Measurements from ENCODE around the gene GAB4.

Gene GAB4

GRCh38 chr22:16987822-16988221 is 20.2 kb downstream of the GAB4 start:
- no peak for DNase-seq (ENCODE audit: low read depth)

GRCh38 chr22:16975155-16975885 is 32.7 kb downstream of the GAB4 start:
- no peak for DNase-seq (ENCODE audit: low read depth)

- DNase-seq (ENCODE audit: low read depth): no peak
Measured at GRCh38 chr22:16974298-16975084, 33.5 kb downstream of the GAB4 start.

- DNase-seq (ENCODE audit: low read depth): no peak
Measured at GRCh38 chr22:16973591-16974297, 34.3 kb downstream of the GAB4 start.

- no peak for DNase-seq (ENCODE audit: low read depth)
Measured at GRCh38 chr22:16972311-16972710, 35.7 kb downstream of the GAB4 start.

- DNase-seq (ENCODE audit: low read depth): no peak
Measured at GRCh38 chr22:16970446-16970845, 37.6 kb downstream of the GAB4 start.

- DNase-seq (ENCODE audit: low read depth): no peak
Measured at GRCh38 chr22:16969508-16970327, 38.3 kb downstream of the GAB4 start.

GRCh38 chr22:16968218-16968595 is 39.8 kb downstream of the GAB4 start:
- no peak for DNase-seq (ENCODE audit: low read depth)

GRCh38 chr22:16967453-16968217 is 40.4 kb downstream of the GAB4 start:
- DNase-seq (ENCODE audit: low read depth): no peak

- no peak for DNase-seq (ENCODE audit: low read depth)
Measured at GRCh38 chr22:16966251-16966650, 41.8 kb downstream of the GAB4 start.

GRCh38 chr22:16965560-16965959 is 42.5 kb downstream of the GAB4 start:
- DNase-seq (ENCODE audit: low read depth): no peak

- DNase-seq (ENCODE audit: low read depth): no peak
Measured at GRCh38 chr22:16965083-16965482, 42.9 kb downstream of the GAB4 start.

GRCh38 chr22:16964366-16964765 is 43.7 kb downstream of the GAB4 start:
- no peak for DNase-seq (ENCODE audit: low read depth)

GRCh38 chr22:16963189-16963945 is 44.7 kb downstream of the GAB4 start:
- DNase-seq (ENCODE audit: low read depth): no peak

- no peak for DNase-seq (ENCODE audit: low read depth)
Measured at GRCh38 chr22:16962501-16962900, 45.5 kb downstream of the GAB4 start.

- no peak for DNase-seq (ENCODE audit: low read depth)
Measured at GRCh38 chr22:16961477-16962186, 46.4 kb downstream of the GAB4 start.

- DNase-seq (ENCODE audit: low read depth): no peak
Measured at GRCh38 chr22:16960884-16961249, 47.2 kb downstream of the GAB4 start.

GRCh38 chr22:16960220-16960883 is 47.7 kb downstream of the GAB4 start:
- no peak for DNase-seq (ENCODE audit: low read depth)

- no peak for DNase-seq (ENCODE audit: low read depth)
Measured at GRCh38 chr22:16959345-16959930, 48.6 kb downstream of the GAB4 start.

All from fibroblast of the conjunctiva (primary cell).